Measurements from ENCODE around the gene ELOVL6.

DNA sequence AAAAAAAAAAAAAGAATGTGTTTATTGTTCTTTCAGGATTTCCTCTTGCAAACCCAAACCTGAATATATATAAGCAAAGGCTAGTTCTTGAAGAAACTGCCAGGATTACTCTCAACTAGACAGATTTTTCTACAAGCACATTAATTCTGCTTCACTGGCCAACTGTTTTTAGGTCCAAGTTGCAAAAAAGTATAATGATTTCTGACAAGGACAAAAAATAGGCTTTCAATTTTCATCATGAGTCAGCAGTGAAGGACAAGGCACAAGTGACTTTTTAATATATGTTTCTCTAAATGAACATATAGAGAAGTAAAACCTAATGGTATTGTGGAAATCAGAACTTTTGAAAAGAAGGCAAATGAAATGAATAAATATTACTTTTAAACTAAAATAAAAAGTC, 73.7 kb downstream of the ELOVL6 start:
- TF ChIP-seq POLR2A (IDR thresholded peaks at IDR 0.05): no peak
- TF ChIP-seq, protein P1, sequence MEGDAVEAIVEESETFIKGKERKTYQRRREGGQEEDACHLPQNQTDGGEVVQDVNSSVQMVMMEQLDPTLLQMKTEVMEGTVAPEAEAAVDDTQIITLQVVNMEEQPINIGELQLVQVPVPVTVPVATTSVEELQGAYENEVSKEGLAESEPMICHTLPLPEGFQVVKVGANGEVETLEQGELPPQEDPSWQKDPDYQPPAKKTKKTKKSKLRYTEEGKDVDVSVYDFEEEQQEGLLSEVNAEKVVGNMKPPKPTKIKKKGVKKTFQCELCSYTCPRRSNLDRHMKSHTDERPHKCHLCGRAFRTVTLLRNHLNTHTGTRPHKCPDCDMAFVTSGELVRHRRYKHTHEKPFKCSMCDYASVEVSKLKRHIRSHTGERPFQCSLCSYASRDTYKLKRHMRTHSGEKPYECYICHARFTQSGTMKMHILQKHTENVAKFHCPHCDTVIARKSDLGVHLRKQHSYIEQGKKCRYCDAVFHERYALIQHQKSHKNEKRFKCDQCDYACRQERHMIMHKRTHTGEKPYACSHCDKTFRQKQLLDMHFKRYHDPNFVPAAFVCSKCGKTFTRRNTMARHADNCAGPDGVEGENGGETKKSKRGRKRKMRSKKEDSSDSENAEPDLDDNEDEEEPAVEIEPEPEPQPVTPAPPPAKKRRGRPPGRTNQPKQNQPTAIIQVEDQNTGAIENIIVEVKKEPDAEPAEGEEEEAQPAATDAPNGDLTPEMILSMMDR (IDR thresholded peaks at IDR 0.05 in 4 of 5, conservative IDR thresholded peaks at IDR 0.05 in 1 of 5): no peak
